ENCODE measurements around the gene GLRA3. TPM values are rescaled to one million over a fixed set of nuclear protein-coding genes. Genes with fewer than 3 reads are reported as not detected.

The GLRA3 gene
- total and polyA plus RNA-seq, 2 donors (not counting 3 experiments of a cell fraction or from before 2014, with no cell fraction given) = not detected

DNA sequence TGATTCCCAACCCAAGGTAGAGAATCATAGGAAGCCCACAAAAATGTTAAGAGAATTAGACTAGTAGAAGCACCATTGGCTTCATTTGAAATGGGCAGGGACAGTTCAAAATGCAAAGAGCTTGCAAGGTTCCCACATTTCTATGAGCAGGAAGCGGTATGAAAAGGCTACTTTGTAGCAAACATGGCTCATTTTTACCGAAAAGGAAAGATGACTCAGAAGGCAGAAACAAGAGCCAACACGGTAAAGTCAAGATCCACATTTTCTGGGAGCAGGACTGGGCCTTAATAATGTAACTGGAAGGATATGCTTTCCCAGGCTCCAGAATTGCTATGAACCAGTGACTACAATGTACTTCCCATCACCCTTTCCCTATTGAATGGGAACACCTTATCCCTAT, 89.5 kb downstream of the GLRA3 start:
- H3K4me1 ChIP-seq (ENCODE audit: control insufficient read depth, extremely low read depth, insufficient read depth, low read length) = no peaks in the 10 kb centered on the region
- no peak overlapping the region for H3K4me3 ChIP-seq (replicated peaks in 1 of 3; ENCODE audit: insufficient read depth in 1 of 3, low read depth in 1 of 3, low read length in 3 of 3)
- H3K9ac ChIP-seq (replicated peaks; ENCODE audit: extremely low read depth, insufficient read depth, low read length) = no peak overlapping the region
- H3K79me2 ChIP-seq (ENCODE audit: control insufficient read depth, insufficient read depth, low read length) = no peaks in the 10 kb centered on the region
- BruUV-seq (replicated peaks) = no TSS peak
- ChIA-PET POLR2A (no interaction called here), CTCF (no interaction called here)
- TF ChIP-seq POLR2AphosphoS5 (IDR thresholded peaks at IDR 0.05; ENCODE audit: insufficient read depth, low read depth, low read length) (no peak), MYC (IDR thresholded peaks at IDR 0.05; ENCODE audit: low read depth, low read length) (no peak), GATA2 (IDR thresholded peaks at IDR 0.05; ENCODE audit: insufficient read depth, insufficient read length, low read depth, low read length) (no peak), EZH2 (IDR thresholded peaks at IDR 0.05; ENCODE audit: borderline replicate concordance, low read depth, low read length, severe bottlenecking) (no peak), POLR2A (IDR thresholded peaks at IDR 0.05; ENCODE audit: low read depth, low read length) (no peak), JUN (IDR thresholded peaks at IDR 0.05; ENCODE audit: borderline replicate concordance, insufficient read depth, insufficient read length, low read depth) (no peak), FOS (IDR thresholded peaks at IDR 0.05; ENCODE audit: borderline replicate concordance, insufficient read depth, low read length) (no peak)
- TF ChIP-seq, protein P1, sequence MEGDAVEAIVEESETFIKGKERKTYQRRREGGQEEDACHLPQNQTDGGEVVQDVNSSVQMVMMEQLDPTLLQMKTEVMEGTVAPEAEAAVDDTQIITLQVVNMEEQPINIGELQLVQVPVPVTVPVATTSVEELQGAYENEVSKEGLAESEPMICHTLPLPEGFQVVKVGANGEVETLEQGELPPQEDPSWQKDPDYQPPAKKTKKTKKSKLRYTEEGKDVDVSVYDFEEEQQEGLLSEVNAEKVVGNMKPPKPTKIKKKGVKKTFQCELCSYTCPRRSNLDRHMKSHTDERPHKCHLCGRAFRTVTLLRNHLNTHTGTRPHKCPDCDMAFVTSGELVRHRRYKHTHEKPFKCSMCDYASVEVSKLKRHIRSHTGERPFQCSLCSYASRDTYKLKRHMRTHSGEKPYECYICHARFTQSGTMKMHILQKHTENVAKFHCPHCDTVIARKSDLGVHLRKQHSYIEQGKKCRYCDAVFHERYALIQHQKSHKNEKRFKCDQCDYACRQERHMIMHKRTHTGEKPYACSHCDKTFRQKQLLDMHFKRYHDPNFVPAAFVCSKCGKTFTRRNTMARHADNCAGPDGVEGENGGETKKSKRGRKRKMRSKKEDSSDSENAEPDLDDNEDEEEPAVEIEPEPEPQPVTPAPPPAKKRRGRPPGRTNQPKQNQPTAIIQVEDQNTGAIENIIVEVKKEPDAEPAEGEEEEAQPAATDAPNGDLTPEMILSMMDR (IDR thresholded peaks at IDR 0.05; ENCODE audit: extremely low read depth in 1 of 2, insufficient read depth in 1 of 2, low read depth in 1 of 2, low read length in 2 of 2) = no peak
- TF ChIP-seq, protein P2, sequence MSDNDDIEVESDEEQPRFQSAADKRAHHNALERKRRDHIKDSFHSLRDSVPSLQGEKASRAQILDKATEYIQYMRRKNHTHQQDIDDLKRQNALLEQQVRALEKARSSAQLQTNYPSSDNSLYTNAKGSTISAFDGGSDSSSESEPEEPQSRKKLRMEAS (IDR thresholded peaks at IDR 0.05; ENCODE audit: insufficient read depth, insufficient read length) = no peak
- H3K27me3 ChIP-seq (ENCODE audit: control insufficient read depth in 2 of 2, insufficient read depth in 2 of 2, low read length in 2 of 2) = no peaks in the 10 kb centered on the region
- intact Hi-C loops (cut with micrococcal nuclease) (no loop called here), dilution Hi-C loops (cut with MboI; ENCODE audit: extremely low pct_ligation_motif_present, low sequenced_read_pairs) (no loop called here)
- H2AFZ ChIP-seq (ENCODE audit: low read depth, low read length) = no peak overlapping the region
- DNase-seq (ENCODE audit: low read depth, low spot score) = no peak
- no peak for FAIRE-seq
- no peak overlapping the region for H3K4me2 ChIP-seq (ENCODE audit: insufficient read depth, low read length)
- H3K27ac ChIP-seq (ENCODE audit: insufficient read depth, low read depth, low read length) = no peak overlapping the region
- no peaks in the 10 kb centered on the region for H3K36me3 ChIP-seq (ENCODE audit: control insufficient read depth in 2 of 2, extremely low read depth in 1 of 2, insufficient read depth in 2 of 2, low read length in 2 of 2)
- H3K9me1 ChIP-seq (replicated peaks; ENCODE audit: control insufficient read depth, extremely low read depth, insufficient read depth, low read length) = no peaks in the 10 kb centered on the region
- H3K9me3 ChIP-seq (replicated peaks; ENCODE audit: control insufficient read depth, insufficient read depth, low read length) = no peaks in the 10 kb centered on the region
- H4K20me1 ChIP-seq (replicated peaks; ENCODE audit: control insufficient read depth, extremely low read depth, insufficient read depth, low read length) = no peaks in the 10 kb centered on the region
